ENCODE results near the gene CTTNBP2NL. TPM values are rescaled to one million over a fixed set of nuclear protein-coding genes. Genes with fewer than 3 reads are reported as not detected.
A peak's percentile ranks its signal among the peaks of the same experiment; 100 is the strongest.

Gene CTTNBP2NL
- total RNA-seq, 2 donors from 2014 or later, result 83.3 to 85.1 TPM

GRCh38 chr1:112509005-112509659, 113.1 kb downstream of the CTTNBP2NL start:
- intact Hi-C loops (cut with DNase I, micrococcal nuclease), result loop anchor here in 1 of 2 donors (10.0 kb wide), 1 partner anchor 196 kb away; the partner anchor contains the start of gene RHOC
- DNase-seq, result peak in 1 of 2 donors; percentile 37
- ATAC-seq, result peak; percentile 60

- intact Hi-C loops (cut with DNase I, micrococcal nuclease), result loop anchor here in 1 of 2 donors (10.0 kb wide), 1 partner anchor 195 kb away; the partner anchor contains the start of gene RHOC
- no peak for ATAC-seq
- DNase-seq, result no peak
These were observed 113.7 kb downstream of the CTTNBP2NL start for GRCh38 chr1:112509660-112510178.

GRCh38 chr1:112510340-112510739, 114.3 kb downstream of the CTTNBP2NL start:
- ATAC-seq (no peak), DNase-seq (no peak)
- intact Hi-C loops (cut with DNase I, micrococcal nuclease), result no loop called here

Small RNA genes lying within 50 kb of the gene (microRNA-seq; reads per million reads assigned to microRNA genes)
- 0 reads per million in 2 donors for gene MIR4256

Other genes with a start within 250 kb of the CTTNBP2NL start
- gene WNT2B, start 112.8 kb downstream of the CTTNBP2NL start, total RNA-seq, result 1 to 10 TPM; 7.1 to 8.8 TPM
- gene ST7L, start 222.9 kb downstream of the CTTNBP2NL start, total RNA-seq, result 10 to 100 TPM; 15.5 to 16.1 TPM
- 100 to 1,000 TPM; 161 to 162 TPM for gene CAPZA1, start 223.6 kb downstream of the CTTNBP2NL start, total RNA-seq